ENCODE data around the gene TMEFF2. TPM values are rescaled to one million over a fixed set of nuclear protein-coding genes. Genes with fewer than 3 reads are reported as not detected.

The TMEFF2 gene
- total and polyA plus RNA-seq, 2 of the 8 experiments (the other 6 are each of a cell fraction or from before 2014, with no cell fraction given) = 0.91 to 3.7 TPM

- TF ChIP-seq HDAC6 (IDR thresholded peaks at IDR 0.05; ENCODE audit: low read depth, low read length) (no peak), CHD1 (IDR thresholded peaks at IDR 0.05; ENCODE audit: low read depth, low read length) (no peak), MAX (IDR thresholded peaks at IDR 0.05) (no peak), CEBPB (IDR thresholded peaks at IDR 0.05; ENCODE audit: low read depth, low read length) (no peak), ZNF274 (IDR thresholded peaks at IDR 0.05; ENCODE audit: borderline replicate concordance, extremely low read depth, low read length) (no peak), CBX8 (IDR thresholded peaks at IDR 0.05; ENCODE audit: borderline replicate concordance, low read depth, low read length) (no peak), ASH2L (IDR thresholded peaks at IDR 0.05; ENCODE audit: low read length) (no peak)
Measured at GRCh38 chr2:192072261-192072660, 122.5 kb downstream of the TMEFF2 start (continued).

Data from H1 (cell line).